Fibroblast of mammary gland (primary cell): ENCODE results near the gene LRP1B.

ENCODE experiments used
- DNase-seq: peaks from one replicate; pipeline ENCODE4 v3.0.0-alpha.2; 2010; ENCODE audit warnings: low read depth
- H3K4me3 ChIP-seq: 2 replicates; pipeline ENCODE4 v1.5.1; 2011; ENCODE audit warnings: low read depth, mild to moderate bottlenecking, low read length, moderate library complexity; ENCODE audit not compliant: control insufficient read depth
- CTCF ChIP-seq: conservative IDR thresholded peaks from 2 replicates; pipeline ENCODE4 v1.5.1; 2011; ENCODE audit warnings: low read depth, low read length, inconsistent platforms; ENCODE audit not compliant: control insufficient read depth, insufficient read depth

The LRP1B gene

GRCh38 chr2:140791802-140792201 is 1339.0 kb downstream of the LRP1B start:
- TF ChIP-seq CTCF = no peak
- DNase-seq = no peak
- no peak overlapping the region for H3K4me3 ChIP-seq

- no peak for TF ChIP-seq CTCF
- no peak for DNase-seq
- no peak overlapping the region for H3K4me3 ChIP-seq
These were observed 1344.2 kb downstream of the LRP1B start for GRCh38 chr2:140786585-140786984.

- DNase-seq = no peak
- no peak overlapping the region for H3K4me3 ChIP-seq
- TF ChIP-seq CTCF = no peak
These were observed 1355.4 kb downstream of the LRP1B start for GRCh38 chr2:140775411-140775810.

- H3K4me3 ChIP-seq = no peak overlapping the region
- DNase-seq = no peak
- TF ChIP-seq CTCF = no peak
These were observed 1360.2 kb downstream of the LRP1B start for GRCh38 chr2:140770645-140771044.

- no peak overlapping the region for H3K4me3 ChIP-seq
- TF ChIP-seq CTCF = no peak
- no peak for DNase-seq
These were observed 1369.0 kb downstream of the LRP1B start for GRCh38 chr2:140761807-140762206.

GRCh38 chr2:140759426-140760156 is 1371.2 kb downstream of the LRP1B start:
- no peak overlapping the region for H3K4me3 ChIP-seq
- TF ChIP-seq CTCF = no peak
- DNase-seq = no peak
